ENCODE data around the gene RASD2. TPM values are rescaled to one million over a fixed set of nuclear protein-coding genes. Genes with fewer than 3 reads are reported as not detected.

Gene RASD2
- total and polyA plus RNA-seq, 4 donors, result 0.14 to 1.1 (median 0.44) TPM

DNA sequence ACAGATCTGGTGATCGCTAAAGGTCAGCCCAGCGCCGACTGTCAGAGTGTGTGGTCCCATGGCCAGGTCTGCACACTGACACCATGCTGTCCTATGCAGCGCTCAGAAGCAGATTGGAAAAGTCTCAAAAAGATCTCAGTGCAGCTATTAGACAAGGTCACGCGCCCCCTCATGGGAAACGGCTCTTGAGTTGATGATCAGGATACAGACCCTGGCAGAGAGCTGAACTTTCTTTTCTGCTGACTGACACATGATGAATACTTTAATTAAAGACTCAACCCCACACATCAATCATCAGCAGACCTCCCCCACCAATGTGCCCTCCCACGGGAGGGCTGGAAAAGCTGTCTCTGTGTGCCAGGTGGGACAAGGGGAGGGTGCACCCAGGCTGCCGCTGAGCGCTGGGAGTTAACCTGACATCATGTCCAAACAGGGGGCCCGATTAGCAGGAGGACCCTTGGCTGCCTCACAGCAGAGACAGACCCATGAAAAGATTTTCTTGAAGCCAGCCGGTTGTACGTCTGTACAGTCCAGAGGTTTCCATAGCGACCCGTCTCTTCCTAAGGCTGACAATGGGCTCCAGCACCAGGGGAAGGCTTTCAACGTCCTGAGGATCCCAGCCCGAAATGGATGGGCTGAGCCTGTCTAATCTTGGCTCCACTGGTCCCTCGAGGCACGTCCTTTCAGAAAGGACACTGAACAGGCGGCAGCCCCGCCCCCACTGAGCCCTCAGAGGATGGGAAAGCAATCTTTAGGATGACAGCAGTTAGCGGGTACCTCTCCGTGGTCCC, 26.9 kb downstream of the RASD2 start:
- TF ChIP-seq, protein P1, sequence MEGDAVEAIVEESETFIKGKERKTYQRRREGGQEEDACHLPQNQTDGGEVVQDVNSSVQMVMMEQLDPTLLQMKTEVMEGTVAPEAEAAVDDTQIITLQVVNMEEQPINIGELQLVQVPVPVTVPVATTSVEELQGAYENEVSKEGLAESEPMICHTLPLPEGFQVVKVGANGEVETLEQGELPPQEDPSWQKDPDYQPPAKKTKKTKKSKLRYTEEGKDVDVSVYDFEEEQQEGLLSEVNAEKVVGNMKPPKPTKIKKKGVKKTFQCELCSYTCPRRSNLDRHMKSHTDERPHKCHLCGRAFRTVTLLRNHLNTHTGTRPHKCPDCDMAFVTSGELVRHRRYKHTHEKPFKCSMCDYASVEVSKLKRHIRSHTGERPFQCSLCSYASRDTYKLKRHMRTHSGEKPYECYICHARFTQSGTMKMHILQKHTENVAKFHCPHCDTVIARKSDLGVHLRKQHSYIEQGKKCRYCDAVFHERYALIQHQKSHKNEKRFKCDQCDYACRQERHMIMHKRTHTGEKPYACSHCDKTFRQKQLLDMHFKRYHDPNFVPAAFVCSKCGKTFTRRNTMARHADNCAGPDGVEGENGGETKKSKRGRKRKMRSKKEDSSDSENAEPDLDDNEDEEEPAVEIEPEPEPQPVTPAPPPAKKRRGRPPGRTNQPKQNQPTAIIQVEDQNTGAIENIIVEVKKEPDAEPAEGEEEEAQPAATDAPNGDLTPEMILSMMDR (IDR thresholded peaks at IDR 0.05; ENCODE audit: control extremely low read depth, extremely low read depth), result no peak
- Histone ChIP-seq H3K4me3 (no peak overlapping the region), H3K27ac (ENCODE audit: low read depth in 1 of 2, low read length in 1 of 2) (no peak overlapping the region), H3K27me3 (ENCODE audit: control insufficient read depth in 3 of 3, insufficient read depth in 3 of 3, low read length in 2 of 3) (no peaks in the 10 kb centered on the region), H3K9me3 (ENCODE audit: control insufficient read depth in 4 of 4, insufficient read depth in 3 of 4, low read length in 3 of 4) (no peaks in the 10 kb centered on the region), H3K36me3 (ENCODE audit: control insufficient read depth in 4 of 4, insufficient read depth in 4 of 4, low read length in 4 of 4) (no peaks in the 10 kb centered on the region), H3K9ac (ENCODE audit: insufficient read depth in 1 of 2, low read length in 2 of 2) (no peak overlapping the region), H3K4me1 (ENCODE audit: control insufficient read depth in 5 of 5, insufficient read depth in 5 of 5, low read length in 5 of 5) (peaks cover 0 to 33% (median 16%) of the 10 kb centered on the region in 5 donors)
- DNase-seq (peak; percentile 36 to 55 (median 44)), ATAC-seq (ENCODE audit: insufficient read depth, low FRiP score) (no peak)
- 62 to 80% methylated on average over 23 of the region's 23 CpGs for WGBS, 2 donors

DNA sequence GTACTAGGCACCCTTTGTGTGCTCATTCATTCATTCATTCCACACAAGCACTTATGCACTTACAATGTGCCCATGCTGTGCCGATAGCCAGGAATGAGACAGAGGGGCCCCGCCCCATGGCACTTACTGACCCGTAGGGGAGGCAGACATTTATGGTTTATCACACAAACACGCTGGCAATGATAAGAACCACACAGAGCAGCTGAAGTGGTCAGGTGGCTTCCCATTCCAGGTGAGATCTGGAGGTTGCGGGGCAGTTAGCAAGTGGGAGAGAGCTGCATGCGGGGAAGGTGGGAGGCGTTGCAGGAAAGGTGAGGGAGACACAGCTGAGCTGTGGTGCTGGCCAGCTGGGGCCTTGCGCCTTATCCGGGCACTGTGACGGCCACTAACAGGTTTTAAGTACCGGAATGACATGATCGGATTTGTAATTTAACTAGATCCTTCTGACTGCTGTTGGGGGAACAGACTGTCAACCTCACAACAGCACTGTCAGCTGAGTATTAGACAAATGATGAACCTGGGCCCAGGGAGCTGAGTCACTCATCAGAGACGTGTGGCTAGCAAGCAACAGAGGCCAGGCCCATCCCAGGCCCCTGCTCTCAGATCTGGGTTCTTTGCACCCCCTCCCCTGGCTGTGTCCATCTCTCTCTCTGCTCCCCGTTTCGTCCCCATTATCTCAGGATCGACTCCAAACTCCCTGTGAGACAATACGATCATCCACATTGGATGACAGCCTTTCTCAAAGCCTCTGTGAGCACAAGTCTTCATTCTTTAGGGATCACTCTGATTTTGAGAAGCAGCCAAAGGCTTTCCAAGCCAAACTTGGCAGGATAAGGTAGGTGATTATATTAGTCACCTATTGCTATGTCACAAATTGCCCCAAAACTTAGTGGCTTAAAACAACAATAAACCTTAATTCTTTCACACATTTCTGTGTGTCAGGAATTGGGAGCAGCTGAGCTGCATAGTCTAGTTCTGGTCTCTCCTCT, 28.4 kb downstream of the RASD2 start:
- H3K4me3 ChIP-seq, result no peak overlapping the region
- no peaks in the 10 kb centered on the region for H3K9me3 ChIP-seq (ENCODE audit: control insufficient read depth in 4 of 4, insufficient read depth in 3 of 4, low read length in 3 of 4)
- H3K36me3 ChIP-seq (ENCODE audit: control insufficient read depth in 4 of 4, insufficient read depth in 4 of 4, low read length in 4 of 4), result no peaks in the 10 kb centered on the region
- no peak overlapping the region for H3K27ac ChIP-seq (ENCODE audit: low read depth in 1 of 2, low read length in 1 of 2)
- WGBS, 2 donors, result 73 to 83% methylated on average over 17 of the region's 17 CpGs
- peaks cover 0 to 28% (median 12%) of the 10 kb centered on the region in 5 donors for H3K4me1 ChIP-seq (ENCODE audit: control insufficient read depth in 5 of 5, insufficient read depth in 5 of 5, low read length in 5 of 5)
- TF ChIP-seq, protein P1 (IDR thresholded peaks at IDR 0.05; ENCODE audit: control extremely low read depth, extremely low read depth), result no peak
- no peak overlapping the region for H3K9ac ChIP-seq (ENCODE audit: insufficient read depth in 1 of 2, low read length in 2 of 2)
- H3K27me3 ChIP-seq (ENCODE audit: control insufficient read depth in 3 of 3, insufficient read depth in 3 of 3, low read length in 2 of 3), result no peaks in the 10 kb centered on the region
- ATAC-seq (ENCODE audit: insufficient read depth, low FRiP score) (no peak), DNase-seq (no peak)

DNA sequence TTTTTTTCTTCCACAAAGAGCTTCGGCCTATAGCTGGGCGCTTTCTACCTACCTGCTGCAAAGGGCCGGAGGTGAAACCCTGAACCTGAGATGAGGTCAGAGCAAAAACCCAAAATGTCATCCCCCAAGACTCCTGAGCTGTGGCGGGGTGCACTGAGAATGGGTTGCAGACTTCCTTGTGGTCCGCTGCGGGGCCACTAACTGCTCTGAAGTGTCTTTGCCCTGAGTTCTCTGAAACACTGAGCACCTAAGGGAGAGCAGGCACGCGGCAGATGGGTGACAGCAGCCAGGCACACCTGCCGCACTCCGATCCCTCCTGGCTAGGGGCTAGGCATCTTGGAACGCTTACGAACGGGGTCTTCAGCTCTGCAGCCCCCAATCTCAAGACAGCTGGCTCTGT, 29.3 kb downstream of the RASD2 start:
- ATAC-seq (ENCODE audit: insufficient read depth, low FRiP score), result no peak
- Histone ChIP-seq H3K36me3 (ENCODE audit: control insufficient read depth in 4 of 4, insufficient read depth in 4 of 4, low read length in 4 of 4) (no peaks in the 10 kb centered on the region), H3K27me3 (ENCODE audit: control insufficient read depth in 3 of 3, insufficient read depth in 3 of 3, low read length in 2 of 3) (no peaks in the 10 kb centered on the region), H3K4me1 (ENCODE audit: control insufficient read depth in 5 of 5, insufficient read depth in 5 of 5, low read length in 5 of 5) (peaks cover 0 to 21% (median 4%) of the 10 kb centered on the region in 5 donors), H3K9me3 (ENCODE audit: control insufficient read depth in 4 of 4, insufficient read depth in 3 of 4, low read length in 3 of 4) (no peaks in the 10 kb centered on the region), H3K9ac (ENCODE audit: insufficient read depth in 1 of 2, low read length in 2 of 2) (no peak overlapping the region), H3K4me3 (no peak overlapping the region), H3K27ac (ENCODE audit: low read depth in 1 of 2, low read length in 1 of 2) (no peak overlapping the region)
- DNase-seq, result no peak
- WGBS, 2 donors, result 91 to 95% methylated on average over 13 of the region's 13 CpGs
- TF ChIP-seq, protein P1 (IDR thresholded peaks at IDR 0.05; ENCODE audit: control extremely low read depth, extremely low read depth), result no peak
